GM23338 (cell line): ENCODE results near the gene TNPO3. TPM values are rescaled to one million over a fixed set of nuclear protein-coding genes. Genes with fewer than 3 reads are reported as not detected.

ENCODE experiments used
- ATAC-seq: fragments of 200-7000 bp; cut with Tn5 transposase; 3 replicates; pipeline ENCODE4 v1.9.1; 2020
- DNase-seq: peaks from one replicate; pipeline ENCODE4 v3.0.0-alpha.2; 2015; ENCODE audit warnings: low spot score
- H2AFZ ChIP-seq: fragments of 200-600 bp; sonication (generic); 2 replicates; pipeline ENCODE4 v1.8.0; 2016; ENCODE audit warnings: antibody characterized with exemption, mild to moderate bottlenecking, moderate library complexity
- H3F3A ChIP-seq: fragments of 200-600 bp; sonication (generic); replicated peaks from 2 replicates; pipeline ENCODE4 v1.8.0; 2017; ENCODE audit warnings: antibody characterized with exemption, mixed run types, low read depth
- H3K27ac ChIP-seq: fragments of 200-600 bp; sonication (generic); 2 replicates; pipeline ENCODE4 v1.6.1; 2016; ENCODE audit warnings: low read depth
- H3K27me3 ChIP-seq: fragments of 200-600 bp; sonication (generic); 2 replicates; pipeline ENCODE4 v1.8.0; 2016; ENCODE audit warnings: mild to moderate bottlenecking, mixed run types, moderate library complexity; ENCODE audit not compliant: insufficient read depth
- H3K36me3 ChIP-seq: fragments of 200-600 bp; sonication (generic); 2 replicates; pipeline ENCODE4 v1.8.0; 2016; ENCODE audit warnings: mild to moderate bottlenecking; ENCODE audit not compliant: insufficient read depth
- H3K4me1 ChIP-seq: fragments of 200-600 bp; sonication (generic); 2 replicates; pipeline ENCODE4 v1.8.0; 2016; ENCODE audit warnings: mild to moderate bottlenecking, moderate library complexity; ENCODE audit not compliant: insufficient read depth
- H3K4me2 ChIP-seq: fragments of 200-600 bp; sonication (generic); 2 replicates; pipeline ENCODE4 v1.7.1; 2017; ENCODE audit warnings: mixed run types
- H3K4me3 ChIP-seq: fragments of 200-600 bp; sonication (generic); 2 replicates; pipeline ENCODE4 v1.6.1; 2016; ENCODE audit warnings: mixed run types
- H3K79me2 ChIP-seq: fragments of 200-600 bp; sonication (generic); replicated peaks from 2 replicates; pipeline ENCODE4 v1.8.0; 2017; ENCODE audit warnings: mild to moderate bottlenecking; ENCODE audit not compliant: insufficient read depth
- H3K9me2 ChIP-seq: fragments of 200-600 bp; sonication (generic); 2 replicates; pipeline ENCODE4 v1.8.0; 2017; ENCODE audit not compliant: insufficient read depth
- H4K20me1 ChIP-seq: fragments of 200-600 bp; sonication (generic); replicated peaks from 2 replicates; pipeline ENCODE4 v1.8.0; 2017; ENCODE audit warnings: mild to moderate bottlenecking; ENCODE audit not compliant: insufficient read depth
- H3K27ac Mint-ChIP-seq: 2 replicates; pipeline ENCODE4 v1.8.0; 2020; ENCODE audit warnings: inconsistent platforms, mild to moderate bottlenecking, moderate library complexity, mixed read lengths
- H3K27me3 Mint-ChIP-seq: 3 replicates; pipeline ENCODE4 v1.8.0; 2022; ENCODE audit warnings: low read depth, mild to moderate bottlenecking, moderate library complexity, mixed read lengths, inconsistent platforms; ENCODE audit not compliant: insufficient read depth, poor library complexity
- H3K36me3 Mint-ChIP-seq: 3 replicates; pipeline ENCODE4 v1.8.0; 2021; ENCODE audit warnings: low read depth, mild to moderate bottlenecking, inconsistent platforms, moderate library complexity, mixed read lengths
- H3K4me1 Mint-ChIP-seq: 3 replicates; pipeline ENCODE4 v1.8.0; 2020; ENCODE audit warnings: mild to moderate bottlenecking, inconsistent platforms, mixed read lengths
- H3K4me3 Mint-ChIP-seq: 3 replicates; pipeline ENCODE4 v1.8.0; 2021; ENCODE audit warnings: moderate library complexity, mild to moderate bottlenecking, inconsistent platforms, mixed read lengths
- H3K9me3 Mint-ChIP-seq: 3 replicates; pipeline ENCODE4 v1.8.0; 2020; ENCODE audit warnings: moderate library complexity, mild to moderate bottlenecking, inconsistent platforms, mixed read lengths
- CREB1 ChIP-seq: fragments of 250-450 bp; sonication (Bioruptor Pico); IDR thresholded peaks from 2 replicates; pipeline ENCODE4 v1.5.0; 2020; ENCODE audit warnings: low read depth, mild to moderate bottlenecking, moderate library complexity
- CTCF ChIP-seq, 2 experiments: fragments of 200-600 bp in 1 of 2; sonication (generic) in 1 of 2; conservative IDR thresholded peaks; 2 replicates each; pipeline versions ENCODE4 v1.5.1 to v1.6.1; 2016 to 2017; ENCODE audit warnings: antibody characterized with exemption in 2 of 2, low read depth in 2 of 2, mild to moderate bottlenecking in 2 of 2, moderate library complexity in 1 of 2
- ETS1 ChIP-seq: IDR thresholded peaks from 2 replicates; pipeline ENCODE4 v1.6.1; 2016; ENCODE audit warnings: antibody characterized with exemption
- EZH2 ChIP-seq: fragments of 200-600 bp; sonication (generic); IDR thresholded peaks from one replicate; pipeline ENCODE4 v1.8.0; 2017; ENCODE audit warnings: antibody characterized with exemption, mild to moderate bottlenecking, low read depth; ENCODE audit not compliant: unreplicated experiment
- EZH2phosphoT487 ChIP-seq: fragments of 200-600 bp; sonication (generic); IDR thresholded peaks from one replicate; pipeline ENCODE4 v1.8.1; 2018; ENCODE audit warnings: antibody characterized with exemption; ENCODE audit not compliant: unreplicated experiment
- JUNB ChIP-seq: IDR thresholded peaks from one replicate; pipeline ENCODE4 v1.6.1; 2016; ENCODE audit warnings: antibody characterized with exemption; ENCODE audit not compliant: unreplicated experiment
- NANOG ChIP-seq: IDR thresholded peaks from 2 replicates; pipeline ENCODE4 v1.6.1; 2016; ENCODE audit warnings: antibody characterized with exemption, borderline replicate concordance
- POLR2AphosphoS5 ChIP-seq: IDR thresholded peaks from 2 replicates; pipeline ENCODE4 v1.6.1; 2016; ENCODE audit warnings: antibody characterized with exemption, low read depth
- REST ChIP-seq: IDR thresholded peaks from one replicate; pipeline ENCODE4 v1.6.1; 2018; ENCODE audit warnings: antibody characterized with exemption; ENCODE audit not compliant: unreplicated experiment
- ZNF114 ChIP-seq: fragments of 250-450 bp; sonication (Bioruptor Pico); IDR thresholded peaks from 2 replicates; pipeline ENCODE4 v1.5.0; 2020; ENCODE audit warnings: mild to moderate bottlenecking, moderate library complexity
- ZNF331 ChIP-seq: fragments of 250-450 bp; sonication (Bioruptor Pico); IDR thresholded peaks from 2 replicates; pipeline ENCODE4 v1.5.0; 2020; ENCODE audit warnings: low read depth, mild to moderate bottlenecking, moderate library complexity
- ZNF462 ChIP-seq: fragments of 250-450 bp; sonication (Bioruptor Pico); IDR thresholded peaks from 2 replicates; pipeline ENCODE4 v1.5.0; 2020; ENCODE audit warnings: mild to moderate bottlenecking, moderate library complexity
- polyA plus RNA-seq: library from polyadenylated mRNA; unstranded; fragments of >200 nt; fragmentation: Nextera tagmentation; extraction: Ambion mirVana; gene quantifications from 2 replicates; pipeline ENCODE4 v1.2.1, GENCODE V29; 2016
- total RNA-seq: library from RNA; depleted of rRNA; stranded (reverse); fragments of >200 nt; shearing (Covaris generic); gene quantifications from 2 replicates; pipeline ENCODE4 v1.2.3, GENCODE V29; 2014

The TNPO3 gene
- total and polyA plus RNA-seq, 2 experiments from 2014 or later, result 38.2 to 127 TPM

- H3K4me3 Mint-ChIP-seq, result peak within 1 kb of the TSS; percentile 78
- H3K36me3 Mint-ChIP-seq, result no peaks in the 10 kb centered on the region; the same call in 2 of the 3 replicates
- peak within 1 kb of the TSS; percentile 76 for H3K4me3 ChIP-seq
- peak within 1 kb of the TSS; percentile 99 for H2AFZ ChIP-seq
- TF ChIP-seq ETS1 (no peak), ZNF114 (CRISPR knock-in tag) (no peak), ZNF462 (CRISPR knock-in tag) (no peak), CREB1 (CRISPR knock-in tag) (no peak), EZH2 (no peak), NANOG (no peak), ZNF331 (no peak), JUNB (no peak), CTCF (conservative IDR thresholded peaks at IDR 0.05; ENCODE audit: low read depth in 2 of 2) (no peak), POLR2AphosphoS5 (no peak), REST (no peak), EZH2phosphoT487 (no peak)
- no peaks in the 10 kb centered on the region; the same call in 2 of the 3 replicates for H3K9me3 Mint-ChIP-seq
- H3K79me2 ChIP-seq, result no peaks in the 10 kb centered on the region
- no peaks in the 10 kb centered on the region for H4K20me1 ChIP-seq
- H3K27me3 ChIP-seq, result peaks cover 70% of the 10 kb centered on the region
- peaks cover 30% of the 10 kb centered on the region for H3K4me1 Mint-ChIP-seq
- DNase-seq (no peak), ATAC-seq (peak; percentile 31)
- H3K9me2 ChIP-seq, result no peaks in the 10 kb centered on the region
- H3K27ac ChIP-seq, result no peak within 1 kb of the TSS
- peak within 1 kb of the TSS; percentile 93 for H3K4me2 ChIP-seq
- H3K36me3 ChIP-seq, result no peaks in the 10 kb centered on the region
- H3F3A ChIP-seq, result peaks cover 4% of the 10 kb centered on the region
- peaks cover 51% of the 10 kb centered on the region for H3K27me3 Mint-ChIP-seq
- peaks cover 24% of the 10 kb centered on the region for H3K4me1 ChIP-seq
- H3K27ac Mint-ChIP-seq, result no peak within 1 kb of the TSS
These were observed 144.4 kb downstream of the TNPO3 start, which contains the start of gene KCP for GRCh38 chr7:128910569-128910945. TSS of gene KCP (minus strand) at chr7:128910709. CDS start at chr7:128910676, 33 bp downstream.
